Stimulated activated CD8-positive, alpha-beta memory T cell treated with anti-CD3 and anti-CD28 coated beads, Interleukin-4, amount 100 ng/mL, for 1 hour (primary cell): ENCODE data around the gene GALNT12.

Experiments
- DNase-seq, 2 donors: peaks; one replicate each; pipeline ENCODE4 v3.0.0-alpha.2; 2020; ENCODE audit warnings: low read depth in 2 of 2, low spot score in 1 of 2

The GALNT12 gene

GRCh38 chr9:98855592-98855991, 48.1 kb downstream of the GALNT12 start:
- no peak for DNase-seq

GRCh38 chr9:98856982-98857381, 49.5 kb downstream of the GALNT12 start:
- DNase-seq: no peak

- DNase-seq: no peak
These were observed 52.5 kb downstream of the GALNT12 start for GRCh38 chr9:98859941-98860340.

- no peak for DNase-seq
These were observed 53.4 kb downstream of the GALNT12 start for GRCh38 chr9:98860871-98861293.

- DNase-seq: no peak
These were observed 54.5 kb downstream of the GALNT12 start for GRCh38 chr9:98861781-98862504.

- DNase-seq: no peak
These were observed 55.5 kb downstream of the GALNT12 start for GRCh38 chr9:98862936-98863335.

GRCh38 chr9:98864281-98865174, 57.1 kb downstream of the GALNT12 start:
- no peak for DNase-seq

- DNase-seq: no peak
These were observed 57.9 kb downstream of the GALNT12 start for GRCh38 chr9:98865284-98865875.

- DNase-seq: no peak
These were observed 59.1 kb downstream of the GALNT12 start for GRCh38 chr9:98866435-98867102.

- DNase-seq: no peak
These were observed 59.6 kb downstream of the GALNT12 start for GRCh38 chr9:98867103-98867428.

- no peak for DNase-seq
These were observed 60.1 kb downstream of the GALNT12 start for GRCh38 chr9:98867429-98868168.

- no peak for DNase-seq
These were observed 61.7 kb downstream of the GALNT12 start for GRCh38 chr9:98869078-98869745.

GRCh38 chr9:98869866-98870265, 62.4 kb downstream of the GALNT12 start:
- no peak for DNase-seq

GRCh38 chr9:98870782-98871557, 63.5 kb downstream of the GALNT12 start:
- DNase-seq: no peak

- no peak for DNase-seq
These were observed 64.1 kb downstream of the GALNT12 start for GRCh38 chr9:98871558-98872065.

- DNase-seq: no peak
These were observed 66.1 kb downstream of the GALNT12 start for GRCh38 chr9:98873526-98873925.

GRCh38 chr9:98873951-98874371, 66.5 kb downstream of the GALNT12 start:
- DNase-seq: no peak

- DNase-seq: no peak
These were observed 67.3 kb downstream of the GALNT12 start for GRCh38 chr9:98874721-98875255.

- no peak for DNase-seq
These were observed 68.1 kb downstream of the GALNT12 start for GRCh38 chr9:98875536-98875935.
